Mesodermal cell (in vitro differentiated cells): Measurements from ENCODE around the gene CATSPER1.

Experiments used
- H3K27ac ChIP-seq: 2 replicates; pipeline ENCODE4 v1.7.0; 2013; ENCODE audit warnings: mild to moderate bottlenecking, low read depth, low read length, moderate library complexity; ENCODE audit not compliant: severe bottlenecking
- H3K36me3 ChIP-seq: 2 replicates; pipeline ENCODE4 v1.7.1; 2013; ENCODE audit warnings: mild to moderate bottlenecking, low read length, moderate library complexity; ENCODE audit not compliant: control insufficient read depth, insufficient read depth
- H3K4me1 ChIP-seq: one replicate; pipeline ENCODE4 v1.7.1; 2013; ENCODE audit warnings: mild to moderate bottlenecking, low read length; ENCODE audit not compliant: insufficient read depth, control insufficient read depth, poor library complexity, severe bottlenecking
- H3K4me3 ChIP-seq: 2 replicates; pipeline ENCODE4 v1.7.0; 2013; ENCODE audit warnings: low read length, control low read depth, mild to moderate bottlenecking; ENCODE audit not compliant: insufficient read depth, poor library complexity, severe bottlenecking; ENCODE audit errors: extremely low read depth
- H3K9me3 ChIP-seq: 2 replicates; pipeline ENCODE4 v1.7.1; 2013; ENCODE audit warnings: mild to moderate bottlenecking, low read length, moderate library complexity; ENCODE audit not compliant: control insufficient read depth
- WGBS, 2 experiments: methylation state at CpG; one replicate each; pipeline ENCODE4 v1.1.5; 2013; ENCODE audit warnings: missing lambda C conversion rate in 2 of 2; ENCODE audit not compliant: insufficient coverage in 2 of 2; 5-methylcytosine and 5-hydroxymethylcytosine counted together

Gene CATSPER1

DNA sequence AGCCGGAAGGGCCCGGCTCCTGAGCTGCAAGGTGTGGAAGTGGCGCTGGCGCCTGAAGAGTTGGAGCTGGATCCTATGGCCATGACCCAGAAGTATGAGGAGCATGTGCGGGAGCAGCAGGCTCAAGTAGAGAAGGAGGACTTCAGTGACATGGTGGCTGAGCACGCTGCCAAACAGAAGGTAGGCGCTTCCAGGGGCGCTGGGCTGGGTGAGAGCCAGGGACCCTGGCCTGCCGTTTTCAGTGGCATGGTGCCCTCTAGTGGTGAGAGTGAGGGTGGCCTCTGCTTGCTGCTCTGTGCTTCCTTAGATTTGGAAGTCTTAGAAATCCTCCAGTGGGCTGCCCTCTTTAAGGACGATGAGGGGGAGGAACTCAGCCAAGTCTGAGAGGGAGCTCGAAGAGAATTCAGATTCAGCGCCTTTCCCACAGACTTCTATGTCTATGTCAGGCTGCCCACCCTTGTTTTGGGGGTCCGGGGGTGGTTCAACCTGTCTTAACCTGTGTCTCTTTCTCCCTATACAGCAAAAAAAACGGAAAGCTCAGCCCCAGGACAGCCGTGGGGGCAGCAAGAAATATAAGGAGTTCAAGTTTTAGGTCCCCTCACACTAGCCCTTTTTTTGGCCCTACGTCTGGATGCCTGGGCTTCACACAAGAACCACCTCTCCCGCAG, 42.0 kb upstream of the CATSPER1 start:
- 68 to 69% methylated on average over 12 to 14 of the region's 17 CpGs for WGBS, 2 experiments
- peak overlapping the region; percentile 91 for H3K27ac ChIP-seq

DNA sequence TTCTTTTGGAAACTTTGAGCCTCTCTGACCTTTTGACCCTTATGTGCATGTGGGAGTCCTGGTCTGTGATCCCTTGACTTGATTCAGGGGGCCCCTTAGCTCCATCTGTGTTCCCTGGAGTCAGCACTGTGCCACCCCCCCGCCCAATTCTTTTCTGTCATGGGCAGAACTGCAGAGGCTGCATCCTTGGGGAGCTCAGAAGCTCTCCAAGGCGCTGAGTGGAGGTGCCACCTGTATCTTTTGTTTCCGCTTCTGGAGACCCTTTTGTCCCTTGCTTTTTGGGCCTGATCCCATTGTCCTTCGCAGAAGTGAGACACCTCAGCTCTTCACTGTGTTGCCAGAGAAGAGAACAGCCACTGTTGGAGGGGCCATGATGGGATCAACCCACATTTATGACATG, 41.4 kb upstream of the CATSPER1 start:
- peaks cover 12% of the 10 kb centered on the region for H3K4me1 ChIP-seq
- no peak overlapping the region for H3K27ac ChIP-seq
- WGBS, 2 experiments, result 78 to 83% methylated on average over 4 of the region's 4 CpGs
- H3K36me3 ChIP-seq, result peaks cover 71% of the 10 kb centered on the region
- peaks cover 3% of the 10 kb centered on the region for H3K9me3 ChIP-seq
- no peak overlapping the region for H3K4me3 ChIP-seq

More for the DNA sequence above, 42.0 kb upstream of the CATSPER1 start:
- peaks cover 12% of the 10 kb centered on the region for H3K4me1 ChIP-seq
- H3K4me3 ChIP-seq, result no peak overlapping the region
- peaks cover 71% of the 10 kb centered on the region for H3K36me3 ChIP-seq
- peaks cover 3% of the 10 kb centered on the region for H3K9me3 ChIP-seq

DNA sequence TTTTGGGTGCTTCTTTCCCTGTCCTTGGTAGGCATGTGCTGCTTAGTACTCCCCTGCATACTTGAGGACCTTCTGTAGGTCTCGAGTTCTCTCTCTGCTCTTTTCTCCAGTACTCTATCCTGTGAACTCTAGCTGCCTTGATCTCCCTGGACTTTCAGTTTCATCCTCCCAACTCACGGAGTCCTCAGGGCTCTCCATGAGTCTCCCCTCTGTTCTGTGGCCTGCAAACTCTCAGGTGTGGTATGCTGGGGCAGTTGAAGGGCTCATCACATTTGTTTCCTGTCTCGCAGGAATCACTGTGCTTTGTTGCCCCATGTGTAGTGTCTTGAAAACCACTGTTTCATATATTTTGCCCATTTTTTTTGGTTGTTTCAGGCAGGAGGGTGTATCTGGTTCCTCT, 40.5 kb upstream of the CATSPER1 start:
- Histone ChIP-seq H3K4me3 (no peak overlapping the region), H3K36me3 (peaks cover 72% of the 10 kb centered on the region), H3K9me3 (peaks cover 3% of the 10 kb centered on the region), H3K27ac (no peak overlapping the region), H3K4me1 (peaks cover 12% of the 10 kb centered on the region)
- 89 to 100% methylated on average over 1 of the region's 3 CpGs for WGBS, 2 experiments

DNA sequence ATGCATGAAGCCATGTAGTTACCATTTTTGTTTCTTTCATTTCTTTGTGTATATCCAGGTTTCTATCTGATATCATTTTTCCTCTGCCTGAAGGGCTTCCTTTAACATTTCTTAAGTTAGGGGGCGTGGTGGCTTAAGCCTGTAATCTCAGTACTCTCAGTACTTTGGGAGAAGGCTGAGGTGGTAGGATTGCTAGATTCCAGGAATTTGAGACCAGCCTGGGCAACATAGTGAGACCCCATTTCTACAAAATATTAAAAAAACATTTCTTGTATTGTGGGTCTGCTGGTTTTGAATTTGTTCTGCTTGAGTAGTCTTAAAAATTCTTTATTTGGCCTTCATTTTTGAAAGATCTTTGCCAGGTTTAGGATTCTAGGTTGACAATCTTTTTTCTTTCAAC, 38.3 kb upstream of the CATSPER1 start:
- Histone ChIP-seq H3K36me3 (peaks cover 94% of the 10 kb centered on the region), H3K9me3 (peaks cover 3% of the 10 kb centered on the region), H3K4me1 (peaks cover 12% of the 10 kb centered on the region), H3K27ac (no peak overlapping the region), H3K4me3 (no peak overlapping the region)
- WGBS, 2 experiments, result no CpG with 5 or more reads among the region's 1 CpG

DNA sequence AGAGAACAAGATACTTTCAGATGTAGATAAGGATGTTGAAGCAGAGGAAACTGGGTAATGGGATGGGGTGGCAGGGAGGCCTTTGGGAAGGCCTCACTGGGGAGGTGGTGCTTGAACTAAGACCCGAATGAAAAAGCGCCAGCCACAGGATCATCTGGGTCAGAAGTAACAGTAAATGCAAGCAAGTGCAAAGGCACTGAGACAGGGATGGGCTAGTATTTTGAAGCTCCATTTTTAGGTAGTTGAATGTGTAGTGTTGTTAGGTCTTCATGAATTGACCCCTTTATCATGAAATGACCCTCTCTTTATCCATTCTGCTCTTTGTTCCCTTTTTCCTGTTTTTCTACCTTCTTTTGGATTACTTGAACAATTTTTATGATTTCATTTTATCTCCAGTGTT, 37.6 kb upstream of the CATSPER1 start:
- 100% methylated on average over 2 of the region's 2 CpGs for WGBS, 2 experiments
- H3K27ac ChIP-seq, result no peak overlapping the region
- H3K9me3 ChIP-seq, result peaks cover 3% of the 10 kb centered on the region
- H3K36me3 ChIP-seq, result peaks cover 96% of the 10 kb centered on the region
- peaks cover 7% of the 10 kb centered on the region for H3K4me1 ChIP-seq
- no peak overlapping the region for H3K4me3 ChIP-seq

DNA sequence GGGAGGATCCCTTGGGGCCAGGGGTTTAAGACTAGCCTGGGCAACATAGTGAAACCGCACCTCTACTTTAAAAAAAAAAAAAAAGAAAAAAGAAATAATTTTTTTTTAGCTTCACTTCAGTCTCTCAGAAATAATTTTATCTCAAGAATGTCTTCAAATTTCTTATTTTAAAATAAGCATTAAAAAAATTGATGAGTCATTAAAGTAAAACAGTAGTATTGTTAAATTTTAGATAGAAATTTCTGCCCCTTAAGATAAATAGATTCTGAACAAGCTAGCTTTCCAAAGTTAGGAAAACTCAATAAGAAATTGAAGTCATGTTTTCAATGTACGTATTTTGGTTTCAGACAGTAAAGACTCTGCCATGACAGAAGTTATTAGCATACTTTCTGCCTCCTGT, 36.1 kb upstream of the CATSPER1 start:
- WGBS, 2 experiments, result 91% methylated on average over 1 of the region's 2 CpGs; no CpG with 5 or more reads in 1 of the 2 experiments
- Histone ChIP-seq H3K4me3 (no peak overlapping the region), H3K27ac (no peak overlapping the region), H3K9me3 (peaks cover 3% of the 10 kb centered on the region), H3K4me1 (no peaks in the 10 kb centered on the region), H3K36me3 (peaks cover 96% of the 10 kb centered on the region)

DNA sequence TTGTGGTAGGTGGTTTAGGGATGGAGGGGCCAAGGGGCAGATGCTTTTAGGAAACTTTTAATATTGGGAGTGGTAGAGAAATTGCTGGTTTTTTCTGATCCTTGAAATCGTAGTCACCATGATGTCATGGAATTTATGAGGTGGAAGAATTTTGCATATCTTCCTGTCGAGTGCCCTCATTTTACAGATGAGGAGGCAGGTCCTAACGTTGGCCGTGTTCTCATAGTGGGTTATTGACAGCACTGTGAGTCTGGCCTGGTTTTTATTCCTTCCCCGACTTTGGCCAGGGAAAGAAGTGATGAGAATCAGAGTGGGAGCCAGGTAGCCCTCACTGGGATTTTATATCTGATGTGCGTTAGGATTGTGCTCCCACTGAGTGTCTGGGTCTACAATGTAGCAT, 35.0 kb upstream of the CATSPER1 start:
- Histone ChIP-seq H3K27ac (no peak overlapping the region), H3K36me3 (peaks cover 96% of the 10 kb centered on the region), H3K9me3 (peaks cover 3% of the 10 kb centered on the region), H3K4me1 (no peaks in the 10 kb centered on the region), H3K4me3 (no peak overlapping the region)
- 91 to 96% methylated on average over 5 to 6 of the region's 6 CpGs for WGBS, 2 experiments

DNA sequence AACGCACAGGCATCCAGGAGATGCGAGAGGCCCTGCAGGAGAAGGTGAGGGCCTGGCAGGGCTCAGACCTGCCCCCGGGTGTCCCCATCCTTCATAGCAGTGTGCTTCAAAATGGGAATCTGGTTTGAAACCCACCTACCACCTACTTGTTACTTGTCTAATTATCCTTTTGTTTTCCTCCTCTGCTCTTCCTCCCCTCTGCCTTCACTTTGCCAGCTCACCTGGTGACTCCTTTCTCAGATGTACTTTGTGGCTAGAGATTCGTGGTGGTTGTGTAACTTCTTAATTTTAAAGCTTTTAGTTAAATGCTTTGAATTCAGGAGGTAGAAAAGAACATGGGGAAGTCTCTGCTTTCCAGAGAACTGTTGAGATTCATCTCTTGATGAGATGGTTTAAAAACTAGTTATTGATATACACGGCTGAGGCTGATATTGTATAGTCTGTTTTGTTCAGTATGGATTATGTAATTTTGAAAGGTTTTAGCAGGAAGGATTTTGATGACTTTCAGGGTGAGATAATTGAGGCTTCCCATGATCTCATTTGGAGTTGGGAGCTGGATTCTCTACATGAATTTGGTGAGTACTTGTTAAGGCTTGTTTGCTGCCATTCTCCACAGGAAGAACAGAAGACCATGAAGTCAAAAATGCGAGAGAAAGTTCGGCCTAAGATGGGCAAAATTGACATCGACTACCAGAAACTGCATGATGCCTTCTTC, 33.8 kb upstream of the CATSPER1 start:
- Histone ChIP-seq H3K4me1 (no peaks in the 10 kb centered on the region), H3K9me3 (peaks cover 1% of the 10 kb centered on the region), H3K36me3 (peaks cover 98% of the 10 kb centered on the region), H3K4me3 (no peak overlapping the region), H3K27ac (no peak overlapping the region)
- WGBS, 2 experiments, result 83 to 84% methylated on average over 8 of the region's 8 CpGs

DNA sequence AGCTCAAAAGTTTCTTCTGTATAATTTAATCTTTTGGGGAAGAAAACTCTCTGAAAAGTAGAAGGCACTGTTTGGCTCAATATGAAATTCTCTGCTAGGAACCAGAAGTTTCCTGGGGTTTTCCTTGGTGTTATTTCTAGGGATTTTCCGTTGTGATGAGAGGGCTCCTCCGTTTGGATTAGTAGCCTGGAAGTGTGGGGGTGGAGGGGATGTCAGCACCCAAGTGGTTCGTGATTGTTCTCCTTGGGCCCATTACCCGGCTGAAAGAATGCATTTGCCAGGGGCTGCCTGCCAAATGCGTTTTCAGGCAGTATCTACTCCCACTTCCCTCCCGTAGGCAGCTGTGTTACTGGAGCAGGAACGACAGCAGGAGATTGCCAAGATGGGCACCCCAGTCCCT, 30.2 kb upstream of the CATSPER1 start:
- WGBS, 2 experiments, result 85 to 88% methylated on average over 5 to 6 of the region's 7 CpGs
- H3K9me3 ChIP-seq, result no peaks in the 10 kb centered on the region
- no peak overlapping the region for H3K27ac ChIP-seq
- H3K4me3 ChIP-seq, result no peak overlapping the region
- peaks cover 8% of the 10 kb centered on the region for H3K4me1 ChIP-seq
- peaks cover 84% of the 10 kb centered on the region for H3K36me3 ChIP-seq

DNA sequence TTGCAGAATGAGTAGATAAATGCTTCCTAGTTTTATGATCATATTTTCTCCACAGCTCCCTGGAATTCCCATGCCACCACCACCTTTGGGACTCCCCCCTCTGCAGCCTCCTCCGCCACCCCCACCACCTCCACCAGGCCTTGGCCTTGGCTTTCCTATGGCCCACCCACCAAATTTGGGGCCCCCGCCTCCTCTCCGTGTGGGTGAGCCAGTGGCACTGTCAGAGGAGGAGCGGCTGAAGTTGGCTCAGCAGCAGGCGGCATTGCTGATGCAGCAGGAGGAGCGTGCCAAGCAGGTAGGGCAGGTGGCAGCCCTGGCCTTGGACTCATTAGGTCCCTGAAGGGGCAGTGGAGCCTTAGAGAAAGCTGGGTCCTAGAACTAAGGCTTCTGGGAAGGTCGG, 28.7 kb upstream of the CATSPER1 start:
- Histone ChIP-seq H3K27ac (no peak overlapping the region), H3K9me3 (no peaks in the 10 kb centered on the region), H3K4me3 (no peak overlapping the region), H3K36me3 (peaks cover 69% of the 10 kb centered on the region), H3K4me1 (peaks cover 18% of the 10 kb centered on the region)
- 94 to 98% methylated on average over 6 of the region's 7 CpGs for WGBS, 2 experiments

DNA sequence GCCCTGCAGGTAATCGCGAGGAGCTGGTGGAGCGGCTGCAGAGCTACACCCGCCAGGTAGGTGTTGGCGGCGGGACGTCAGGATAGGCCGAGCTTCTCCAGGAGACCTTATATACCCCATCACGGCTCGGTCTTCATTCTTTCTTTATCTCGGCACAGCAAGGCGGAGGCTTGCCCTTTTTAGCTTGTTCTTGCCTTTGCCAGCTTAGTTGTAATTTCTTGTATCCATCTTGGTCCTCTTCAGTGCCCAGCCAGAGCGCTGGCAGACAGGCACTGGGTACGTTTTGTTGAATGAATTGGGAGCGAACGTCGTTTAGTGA, 26.3 kb upstream of the CATSPER1 start:
- H3K36me3 ChIP-seq, result peaks cover 45% of the 10 kb centered on the region
- peak overlapping the region; percentile 99 for H3K4me3 ChIP-seq
- H3K4me1 ChIP-seq, result peaks cover 18% of the 10 kb centered on the region
- peak overlapping the region; percentile 93 for H3K27ac ChIP-seq
- WGBS, 2 experiments, result 0% methylated on average over 12 to 16 of the region's 17 CpGs
- H3K9me3 ChIP-seq, result no peaks in the 10 kb centered on the region
